Upper lobe of left lung (tissue), 4 donors: ENCODE data around the gene NCOR2.

Experiments
- CTCF ChIP-seq, 6 experiments: fragments of 450-650 bp in 4 of 6; fragments of 200-600 bp in 2 of 6; sonication (generic) in 2 of 6; IDR thresholded peaks; one replicate each; pipeline ENCODE4 v1.5.1; 2016 to 2019; ENCODE audit warnings: antibody characterized with exemption in 6 of 6
- EP300 ChIP-seq, 4 donors: sonication (generic); formaldehyde crosslinking; IDR thresholded peaks; one replicate each; pipeline ENCODE4 v1.5.1; 2017; ENCODE audit warnings: antibody characterized with exemption in 4 of 4, control low read depth in 2 of 4
- POLR2A ChIP-seq, 4 donors: fragments of 450-650 bp; IDR thresholded peaks; one replicate each; pipeline ENCODE4 v1.5.1; 2016 to 2017; ENCODE audit warnings: antibody characterized with exemption in 4 of 4, mild to moderate bottlenecking in 2 of 4
- POLR2AphosphoS5 ChIP-seq, 2 donors: sonication (generic); formaldehyde crosslinking; IDR thresholded peaks; one replicate each; pipeline ENCODE4 v1.5.1; 2017; ENCODE audit warnings: antibody characterized with exemption in 2 of 2

- no peak for TF ChIP-seq CTCF (IDR thresholded peaks at IDR 0.05)
- no peak for TF ChIP-seq EP300 (IDR thresholded peaks at IDR 0.05)
- TF ChIP-seq POLR2AphosphoS5 (IDR thresholded peaks at IDR 0.05) = no peak
- TF ChIP-seq POLR2A (IDR thresholded peaks at IDR 0.05) = no peak
Measured at GRCh38 chr12:124533456-124533855, 34.0 kb downstream of the NCOR2 start.
